Stimulated activated CD4-positive, alpha-beta T cell treated with anti-CD3 and anti-CD28 coated beads, Interleukin-1b, Interleukin-23, amount 100 ng/mL, for 48 hours (primary cell): ENCODE data around the gene GARRE1.
"Not testable (repeated sequence)": the region's sequence is repeated elsewhere in the genome, so short reads cannot be mapped to it uniquely, and the experiment has no call there.

Source experiments
- DNase-seq: peaks from one replicate; pipeline ENCODE4 v3.0.0-alpha.2; 2020

GARRE1 gene

DNA sequence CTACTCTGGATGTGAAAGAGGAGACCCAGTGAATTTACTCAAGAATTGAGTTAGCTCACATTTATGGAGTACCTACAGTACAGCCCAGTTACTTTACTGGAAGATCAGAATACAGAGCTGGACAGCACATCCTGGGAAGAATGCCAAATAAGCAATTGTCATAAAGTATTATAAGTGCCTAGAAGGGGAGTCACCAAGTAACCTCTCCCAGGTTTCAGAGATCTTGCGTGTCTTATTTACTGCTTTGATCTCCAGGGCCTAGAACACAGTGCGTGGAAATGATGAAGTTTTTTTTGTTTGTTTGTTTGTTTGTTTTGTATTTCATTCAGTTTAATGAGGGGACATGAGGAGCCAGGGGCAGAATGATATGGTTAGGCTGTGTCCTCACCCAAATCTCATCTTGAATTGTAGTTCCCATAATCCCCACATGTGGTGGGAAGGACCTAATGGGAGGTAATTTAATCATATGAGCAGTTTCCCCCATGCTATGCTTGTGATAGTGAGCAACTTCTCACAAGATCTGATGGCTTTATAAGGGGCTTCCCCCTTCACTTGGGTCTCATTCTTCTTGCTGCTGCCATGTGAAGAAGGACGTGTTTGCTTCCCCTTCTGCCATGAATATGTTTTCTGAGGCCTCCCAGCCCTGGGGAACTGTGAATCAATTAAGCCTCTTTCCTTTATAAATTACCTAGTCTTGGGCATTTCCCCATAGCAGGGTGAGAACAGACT lies 5.2 kb downstream of the GARRE1 start:
- no peak for DNase-seq

DNA sequence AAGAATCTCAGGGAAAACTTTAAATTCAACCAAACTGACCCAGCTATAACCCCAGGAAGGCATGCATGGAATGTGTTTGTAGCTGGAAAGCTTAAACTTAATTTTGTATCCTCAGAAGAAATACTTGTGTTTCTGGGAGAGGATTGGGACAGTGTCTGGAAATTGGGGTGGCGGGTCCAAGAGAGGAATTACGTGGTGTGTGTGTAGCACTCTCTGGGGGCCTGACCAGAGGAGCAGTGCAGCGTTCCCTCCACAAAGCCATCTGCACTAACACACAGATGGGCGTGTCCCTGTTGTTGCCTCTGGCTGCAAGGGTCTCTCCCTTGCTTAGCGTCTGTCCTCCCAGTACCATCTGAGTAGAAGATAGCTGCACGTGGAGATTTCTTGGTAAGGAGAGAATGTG lies 6.4 kb downstream of the GARRE1 start:
- DNase-seq, result no peak

DNA sequence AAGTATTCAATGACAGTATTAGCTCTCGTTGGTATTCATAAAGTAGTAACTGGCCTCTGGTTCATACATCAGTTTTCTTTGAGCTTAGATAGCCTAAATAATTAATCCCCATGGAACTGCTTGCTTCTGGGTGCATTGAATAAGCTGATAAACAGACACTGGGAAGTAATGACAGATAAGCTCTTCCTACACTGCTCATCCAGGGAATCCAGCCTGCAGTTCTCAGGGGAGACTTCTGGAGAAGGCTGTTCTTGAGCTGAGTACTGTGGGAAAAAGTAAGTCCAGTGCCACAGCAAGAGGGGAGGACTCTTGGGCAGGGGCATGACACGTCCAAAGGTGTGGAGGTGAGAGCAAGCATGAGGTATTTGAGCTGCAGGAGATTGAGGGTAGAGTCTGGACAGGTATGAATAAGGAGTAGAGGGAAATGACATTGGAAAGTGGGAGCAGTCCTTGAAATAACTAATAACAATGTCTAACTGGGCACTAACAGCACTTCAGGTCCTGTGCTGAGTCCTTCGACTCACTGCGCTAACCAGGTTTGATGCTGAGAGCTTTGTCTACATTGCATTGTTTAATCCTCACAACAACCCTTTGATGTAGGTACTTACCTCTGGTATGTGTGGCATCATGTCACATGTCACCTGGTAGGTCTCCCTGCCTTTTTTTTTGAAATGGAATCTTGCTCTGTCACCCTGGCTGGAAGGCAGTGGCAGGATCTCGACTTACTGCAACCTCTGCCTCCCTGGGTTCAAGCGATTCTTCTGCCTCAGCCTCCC lies 7.2 kb downstream of the GARRE1 start:
- DNase-seq, result no peak

DNA sequence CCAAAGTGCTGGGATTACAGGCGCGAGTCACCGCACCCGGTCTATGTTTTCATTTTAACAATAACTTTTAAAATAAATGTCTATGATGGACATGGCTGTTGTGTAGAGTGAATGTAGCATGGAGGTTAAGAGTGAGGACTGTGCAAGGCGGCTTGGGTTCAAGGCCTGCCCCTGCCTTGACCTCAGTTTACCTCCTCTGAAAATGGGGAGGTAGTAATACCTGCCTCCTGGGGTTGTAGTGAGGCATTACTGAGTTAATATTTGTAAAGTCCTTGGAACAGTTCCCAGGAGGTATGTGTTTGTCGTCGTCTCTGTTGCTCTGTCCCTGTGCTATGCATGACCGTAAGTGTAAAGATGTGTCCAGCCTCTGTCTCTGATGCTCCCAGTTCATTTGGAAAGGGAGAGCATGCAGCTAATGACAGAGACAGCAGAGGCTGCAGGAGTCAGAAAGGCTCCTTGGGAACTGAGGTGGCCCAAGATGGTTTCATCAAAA lies 9.4 kb downstream of the GARRE1 start:
- DNase-seq, result no peak

DNA sequence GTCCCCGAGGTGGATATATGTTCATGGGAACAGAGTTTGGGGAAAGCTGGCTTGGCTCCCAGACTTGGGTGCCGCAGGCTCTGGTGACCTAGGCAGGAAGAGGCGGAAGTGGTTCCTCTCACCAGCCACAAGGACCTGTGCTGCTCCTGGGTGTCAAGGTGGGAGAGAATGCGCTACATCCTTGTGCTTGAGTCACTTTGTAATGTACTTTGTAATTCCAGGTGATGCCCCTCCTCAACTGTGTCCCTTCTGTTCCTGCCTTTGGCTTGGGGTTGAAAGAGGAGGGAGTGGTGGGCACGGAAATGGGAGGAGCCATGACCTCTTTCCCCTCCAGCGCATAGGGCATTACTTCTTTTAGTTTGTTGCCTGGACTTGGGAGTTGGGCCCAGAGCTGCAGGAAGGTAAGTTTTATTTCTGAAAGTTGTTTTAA lies 10.9 kb downstream of the GARRE1 start:
- no peak for DNase-seq

DNA sequence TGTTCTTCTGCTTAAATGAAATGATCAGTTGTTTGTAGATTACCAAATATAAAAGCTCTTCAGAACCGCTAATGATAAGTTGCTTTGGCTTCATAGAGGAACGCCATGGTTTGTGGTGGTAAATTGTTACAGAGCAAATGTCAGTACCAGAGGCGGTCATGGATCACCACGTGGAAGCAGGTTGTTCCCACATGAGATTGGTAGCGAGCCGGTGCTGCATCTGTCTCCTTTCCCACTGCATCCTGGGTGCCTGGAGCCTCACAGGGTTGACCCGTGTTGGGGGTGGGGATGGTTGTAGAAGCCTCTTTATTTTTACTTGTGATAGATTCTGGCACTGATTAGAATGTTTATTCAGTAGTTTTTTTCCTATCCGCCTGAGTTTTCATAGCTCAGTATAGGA lies 14.7 kb downstream of the GARRE1 start:
- DNase-seq, result no peak

DNA sequence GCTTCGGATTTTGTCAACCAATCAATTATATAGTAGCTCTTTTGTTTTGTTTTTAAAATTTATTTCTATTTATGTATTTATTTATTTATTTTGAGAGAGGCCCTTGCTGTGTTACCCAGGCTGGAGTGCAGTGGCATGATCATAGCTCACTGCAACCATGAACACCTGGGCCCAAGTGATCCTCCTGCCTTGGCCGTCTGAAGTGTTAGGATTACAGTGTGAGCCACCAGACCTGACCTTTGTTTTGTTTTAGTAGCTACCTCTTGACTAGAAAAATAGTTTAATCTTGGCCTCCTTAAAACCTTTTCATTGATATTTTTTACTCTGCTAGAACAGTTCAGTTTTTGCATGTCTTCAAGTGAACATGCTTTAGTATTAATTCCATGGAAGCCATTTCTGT lies 15.1 kb downstream of the GARRE1 start:
- DNase-seq, result no peak

DNA sequence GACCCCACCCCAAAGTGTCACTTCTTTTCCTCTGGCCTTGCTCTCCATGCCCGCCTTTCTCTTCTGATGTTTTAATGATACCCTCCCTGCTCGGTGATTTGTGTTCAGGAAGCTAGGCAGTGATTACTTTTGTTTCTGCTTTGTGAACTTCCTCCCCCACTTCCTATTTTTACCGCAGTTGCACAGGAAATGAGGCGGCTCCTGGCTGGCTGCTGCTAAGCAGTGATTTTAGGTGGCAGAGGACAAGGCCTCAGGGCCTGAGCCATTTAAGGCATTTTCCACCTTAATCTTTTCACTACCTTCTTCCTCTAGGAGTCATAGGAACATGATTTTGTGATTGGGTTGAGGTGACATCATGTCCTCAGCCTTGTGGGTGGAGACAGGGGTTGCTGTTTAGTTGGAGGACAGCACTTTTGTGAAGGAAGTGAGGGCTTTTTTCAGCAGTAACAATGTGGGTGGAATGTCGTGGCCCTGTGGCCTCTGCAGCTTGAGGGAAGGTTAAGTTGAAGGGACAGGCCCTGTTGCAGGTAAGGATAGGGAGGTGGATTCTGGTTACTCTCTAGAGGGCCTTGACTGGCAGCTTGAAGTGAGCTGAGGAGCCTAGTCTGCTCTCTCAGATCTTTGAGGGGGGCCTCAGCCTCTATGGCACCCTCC lies 15.7 kb downstream of the GARRE1 start:
- DNase-seq, result peak; percentile 79

DNA sequence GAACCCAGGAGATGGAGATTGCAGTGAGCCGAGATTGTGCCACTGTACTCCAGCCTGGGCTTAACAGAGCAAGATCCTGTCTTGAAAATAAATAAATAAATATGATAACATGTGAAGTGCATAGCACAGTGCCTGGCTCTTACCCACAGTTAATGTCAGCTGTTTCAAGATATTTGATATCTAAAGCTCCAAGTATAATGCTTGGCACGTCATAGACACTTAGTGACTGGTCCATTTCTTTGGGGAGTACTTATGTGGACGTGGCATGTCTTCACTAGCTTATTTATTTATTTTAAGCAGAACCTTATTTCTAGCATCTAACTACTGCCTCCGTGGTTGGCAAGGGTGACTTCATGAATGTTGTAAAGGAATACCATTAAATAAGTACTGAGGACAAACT lies 18.8 kb downstream of the GARRE1 start:
- no peak for DNase-seq

DNA sequence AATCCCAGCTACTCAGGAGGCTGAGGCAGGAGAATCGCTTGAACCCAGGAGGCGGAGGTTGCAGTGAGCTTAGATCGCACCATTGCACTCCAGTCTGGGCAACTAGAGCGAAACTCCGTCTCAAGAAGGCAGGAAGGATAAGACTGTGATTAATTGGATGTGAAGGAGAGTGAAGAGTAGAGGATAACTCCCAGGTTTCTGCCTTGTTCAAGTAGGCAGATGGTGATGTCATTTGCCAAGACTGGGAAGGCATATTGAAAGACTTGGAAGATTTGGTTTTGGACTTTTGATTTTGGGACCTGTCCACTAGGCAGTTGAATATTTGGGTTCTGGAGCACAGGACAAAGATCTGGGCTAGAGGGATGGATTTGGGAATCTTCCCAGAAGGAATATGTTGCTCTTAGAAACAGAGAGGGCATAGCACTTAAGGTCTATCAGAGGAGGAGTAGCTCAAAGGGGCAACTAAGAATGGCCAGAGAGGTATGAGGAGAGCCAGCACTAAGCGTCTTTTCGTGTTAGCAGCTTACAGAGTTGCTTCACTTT lies 20.0 kb downstream of the GARRE1 start:
- no peak for DNase-seq

DNA sequence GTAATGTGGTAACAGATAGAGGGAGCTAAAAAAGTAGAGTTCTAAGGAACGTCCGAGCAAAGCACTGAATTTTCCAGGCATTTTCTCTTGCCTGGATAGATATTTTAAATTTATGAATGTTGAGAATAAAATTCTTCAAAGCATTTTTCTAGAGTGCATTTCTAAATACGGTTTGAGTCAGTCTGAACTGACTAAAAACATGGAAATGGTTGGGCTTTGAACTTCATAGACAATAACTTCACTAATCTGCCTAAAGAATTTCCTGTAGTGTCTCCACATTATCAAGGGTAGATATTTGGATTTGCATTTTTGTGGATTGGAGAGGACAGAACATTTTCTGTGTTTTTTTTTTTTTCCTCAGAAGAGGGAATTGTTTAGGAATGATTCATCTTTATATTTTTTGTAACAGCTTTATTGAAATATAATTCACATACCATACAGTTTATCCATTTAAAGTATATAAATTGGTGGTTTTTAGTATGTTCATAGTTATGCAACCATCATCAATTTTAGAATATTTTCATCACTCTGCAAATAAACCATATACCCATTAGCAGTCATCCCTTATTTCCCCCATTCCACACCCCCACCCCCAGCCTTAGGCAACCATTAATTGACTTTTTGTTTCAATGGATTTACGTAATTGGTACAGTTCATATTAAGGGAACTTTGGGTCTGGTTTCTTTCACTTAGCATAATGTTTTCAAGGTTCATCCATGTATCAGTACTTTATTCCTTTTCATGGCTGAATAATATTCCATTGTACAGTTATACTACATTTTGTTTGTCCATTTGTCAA lies 20.7 kb downstream of the GARRE1 start:
- no peak for DNase-seq

DNA sequence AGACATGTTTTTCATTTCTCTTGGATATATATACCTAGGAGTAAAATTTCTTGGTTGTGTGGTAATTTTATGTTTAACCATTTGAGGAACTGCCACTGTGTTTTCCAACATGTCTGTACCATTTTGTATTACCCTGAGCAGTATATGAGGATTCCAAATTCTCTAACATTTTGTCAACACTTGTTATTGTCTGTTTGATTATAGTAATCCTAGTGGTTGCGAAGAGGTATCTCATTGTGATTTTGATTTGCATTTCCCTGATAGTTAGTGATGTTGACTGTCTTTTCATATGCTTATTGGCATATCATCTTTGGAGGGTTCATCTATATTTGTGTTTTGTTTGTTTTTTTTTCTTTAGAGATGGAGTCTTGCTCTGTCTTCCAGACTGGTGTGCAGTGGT lies 21.4 kb downstream of the GARRE1 start:
- no peak for DNase-seq

DNA sequence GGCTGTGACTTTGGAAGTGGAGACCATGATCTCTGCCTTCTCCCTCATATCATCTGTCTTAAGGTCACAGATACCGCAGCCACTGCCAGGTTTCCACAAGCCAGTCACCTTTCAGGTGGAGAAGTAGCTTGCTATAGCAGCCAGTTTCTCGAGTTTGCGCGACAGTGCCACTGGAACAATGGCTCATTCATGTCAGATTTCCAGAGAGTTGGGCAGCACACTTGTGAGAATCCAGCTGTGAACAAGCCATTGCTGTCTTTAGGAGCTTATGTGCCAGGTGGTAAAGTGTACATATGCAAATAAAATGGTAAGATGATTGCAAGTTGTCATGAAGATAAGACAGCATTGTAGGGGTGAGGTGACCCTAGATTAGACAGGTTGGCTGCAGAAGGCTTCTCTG lies 22.3 kb downstream of the GARRE1 start:
- DNase-seq, result no peak

DNA sequence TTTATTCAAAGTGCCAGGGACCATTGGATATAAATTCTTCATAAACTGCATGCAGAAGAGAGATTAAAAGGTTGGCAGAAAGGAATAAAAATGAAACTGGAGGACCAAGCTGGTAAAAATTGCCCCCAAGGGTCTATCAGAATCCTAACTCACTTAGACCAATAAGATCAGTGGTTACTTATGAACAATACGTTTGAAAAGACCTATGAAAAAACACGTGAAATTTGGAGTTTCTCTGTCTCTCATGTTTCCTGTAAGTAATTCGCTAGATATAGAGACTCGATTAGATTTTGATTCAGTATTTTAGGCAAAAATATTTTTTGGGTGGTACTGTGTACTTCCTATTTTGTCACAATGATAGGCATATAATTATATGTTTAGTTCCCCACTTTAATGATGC lies 22.9 kb downstream of the GARRE1 start:
- no peak for DNase-seq

DNA sequence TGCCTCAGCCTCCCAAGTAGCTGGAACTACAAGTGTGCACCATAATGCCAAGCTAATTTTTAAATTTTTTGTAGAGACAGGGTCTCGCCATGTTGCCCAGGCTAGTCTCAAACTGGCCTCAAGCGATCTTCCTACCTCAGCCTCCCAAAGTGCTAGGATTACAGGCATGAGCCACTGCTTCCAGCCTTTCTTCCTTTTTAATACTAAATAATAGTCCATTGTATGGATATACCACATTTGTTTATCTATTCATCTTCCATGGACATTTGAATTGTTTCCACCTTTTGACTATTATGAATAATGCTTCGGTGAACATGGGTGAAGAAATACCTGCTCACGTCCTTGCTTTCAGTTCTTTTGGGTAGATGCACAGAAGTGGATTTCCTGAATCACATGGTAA lies 24.4 kb downstream of the GARRE1 start:
- DNase-seq, result no peak

DNA sequence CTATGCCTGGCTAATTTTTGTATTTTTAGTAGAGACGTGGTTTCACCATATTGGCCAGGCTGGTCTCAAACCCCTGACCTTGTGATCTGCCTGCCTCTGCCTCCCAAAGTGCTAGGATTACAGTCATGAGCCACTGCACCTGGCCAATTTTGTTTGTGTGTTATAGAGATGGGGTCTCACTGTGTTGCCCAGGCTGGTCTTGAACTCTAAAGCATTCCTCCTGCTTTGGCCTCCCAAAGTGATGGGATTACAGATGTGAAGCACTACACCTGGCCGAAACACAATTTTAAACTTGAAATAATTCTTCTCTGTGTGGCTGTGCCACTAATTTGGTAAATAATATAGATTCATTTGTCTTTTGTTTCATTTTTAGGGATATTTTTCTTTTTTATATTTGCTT lies 27.1 kb downstream of the GARRE1 start:
- DNase-seq, result not testable (repeated sequence)

DNA sequence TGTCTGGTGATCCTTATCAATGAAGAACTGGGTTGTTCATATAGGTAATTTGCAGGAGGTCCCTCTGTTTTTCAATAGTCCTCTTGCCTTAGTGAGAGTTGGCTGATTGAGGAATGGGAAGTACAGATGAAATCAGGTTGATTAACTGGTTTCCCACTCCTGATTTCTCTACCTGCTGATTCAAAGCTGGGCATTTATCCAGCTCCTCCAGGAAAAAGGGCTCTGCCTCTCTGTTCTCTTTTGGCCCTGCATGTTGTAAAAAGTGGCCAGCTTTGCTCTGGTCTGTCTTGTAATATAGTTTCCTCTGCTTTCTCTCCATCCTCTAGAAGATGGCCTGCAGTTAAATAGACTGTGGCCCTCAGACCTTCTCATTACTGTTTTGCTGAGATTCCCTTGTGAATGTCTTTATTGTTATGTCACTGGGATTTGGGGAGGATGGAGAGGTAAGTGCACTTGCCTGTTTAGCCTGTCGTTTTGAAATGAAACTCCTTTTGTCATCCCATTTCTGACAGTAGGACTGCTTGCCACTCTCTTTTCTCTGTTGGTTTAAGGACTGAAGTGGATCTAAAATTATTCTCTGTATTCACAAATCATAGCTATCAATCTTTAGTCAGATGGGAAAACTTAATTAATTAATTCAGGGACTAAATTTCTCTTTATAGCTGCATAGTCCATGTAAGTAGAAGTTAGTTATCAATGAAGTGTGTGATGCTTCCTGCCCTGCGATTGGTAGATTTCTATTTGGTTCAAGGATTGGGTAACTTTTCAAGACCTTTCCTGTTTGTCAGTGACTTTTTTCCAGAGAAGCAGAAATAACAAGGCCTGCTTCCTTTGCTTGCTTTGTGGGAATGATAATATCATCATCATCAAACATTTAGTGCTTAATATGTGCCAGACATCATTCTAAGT lies 28.5 kb downstream of the GARRE1 start:
- no peak for DNase-seq

DNA sequence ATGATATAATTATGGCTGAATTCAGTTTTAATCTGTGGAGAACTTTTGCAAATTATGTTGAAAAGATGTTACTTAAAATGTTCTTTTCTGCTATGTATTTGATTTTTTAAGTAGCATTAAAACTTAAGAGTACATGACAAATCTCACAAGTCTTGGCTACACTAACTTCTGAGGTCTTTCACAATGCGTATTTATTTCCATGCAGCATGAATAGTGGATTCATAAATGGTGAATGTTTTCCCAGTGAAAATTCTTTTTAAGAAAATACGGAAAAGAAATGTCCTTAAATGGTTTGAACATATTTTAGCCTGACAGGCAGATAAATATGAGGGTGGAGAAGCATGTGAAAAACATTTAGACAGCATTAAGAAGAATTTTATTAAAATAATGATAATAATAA lies 30.2 kb downstream of the GARRE1 start:
- DNase-seq, result no peak

DNA sequence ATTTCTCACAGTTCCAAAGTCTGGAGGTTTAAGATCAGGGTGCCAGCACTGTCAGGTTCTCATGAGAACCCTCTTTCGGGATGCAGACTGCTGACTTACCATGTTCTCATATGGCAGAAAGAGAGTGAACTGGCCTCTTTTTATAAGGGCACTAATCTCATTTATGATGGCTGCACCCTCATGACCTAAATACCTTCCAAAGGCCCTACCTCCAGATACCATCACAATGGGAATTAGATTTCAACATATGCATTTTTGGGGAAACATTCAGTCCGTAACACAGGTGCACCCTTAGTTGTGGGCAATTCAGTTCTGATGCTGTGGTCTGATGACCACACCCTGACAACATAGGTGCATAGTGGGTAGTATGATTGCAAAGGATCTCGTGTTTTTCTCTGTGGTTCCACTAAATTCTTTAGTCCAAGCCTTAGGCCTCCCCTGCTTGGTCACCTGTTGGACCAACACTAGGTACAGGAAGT lies 33.3 kb downstream of the GARRE1 start:
- no peak for DNase-seq

DNA sequence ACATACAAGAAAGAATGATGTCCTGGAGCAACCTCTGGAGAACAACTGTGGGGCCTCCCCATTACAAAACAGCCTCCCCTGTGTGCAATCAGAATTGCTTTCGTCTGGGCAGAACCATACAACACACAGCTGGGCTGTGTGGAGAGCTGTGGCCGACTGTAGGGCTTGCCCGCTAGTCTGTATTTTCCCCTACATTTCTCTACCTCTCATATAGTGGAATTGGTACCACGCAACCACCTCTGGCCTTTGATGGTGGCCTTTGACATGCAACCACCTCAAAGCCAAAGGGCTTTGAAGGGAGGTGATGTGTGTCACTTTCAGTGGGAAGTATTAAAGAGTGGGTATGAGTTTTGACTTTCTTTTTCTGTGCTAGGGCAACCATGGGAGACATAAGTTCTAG lies 34.0 kb downstream of the GARRE1 start:
- peak; percentile 19 for DNase-seq

DNA sequence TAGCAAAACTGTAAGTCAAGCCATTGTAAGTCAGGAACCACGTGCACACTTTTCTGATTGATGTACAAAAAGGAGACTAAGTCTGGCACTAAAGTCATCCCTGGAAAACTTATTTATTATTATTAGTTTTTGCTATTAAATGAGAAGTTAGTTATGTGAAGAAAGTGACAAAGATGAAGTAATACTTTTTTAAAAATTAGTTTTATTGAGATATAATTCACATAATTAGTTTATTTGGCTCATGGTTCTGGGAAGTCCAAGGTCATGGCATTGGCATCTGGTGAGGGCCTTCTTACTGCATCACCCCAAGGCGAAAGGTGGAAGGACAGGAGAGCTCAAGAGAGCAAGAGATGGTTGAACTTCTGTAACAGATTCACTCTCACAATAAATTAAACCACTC lies 36.9 kb downstream of the GARRE1 start:
- DNase-seq, result no peak

DNA sequence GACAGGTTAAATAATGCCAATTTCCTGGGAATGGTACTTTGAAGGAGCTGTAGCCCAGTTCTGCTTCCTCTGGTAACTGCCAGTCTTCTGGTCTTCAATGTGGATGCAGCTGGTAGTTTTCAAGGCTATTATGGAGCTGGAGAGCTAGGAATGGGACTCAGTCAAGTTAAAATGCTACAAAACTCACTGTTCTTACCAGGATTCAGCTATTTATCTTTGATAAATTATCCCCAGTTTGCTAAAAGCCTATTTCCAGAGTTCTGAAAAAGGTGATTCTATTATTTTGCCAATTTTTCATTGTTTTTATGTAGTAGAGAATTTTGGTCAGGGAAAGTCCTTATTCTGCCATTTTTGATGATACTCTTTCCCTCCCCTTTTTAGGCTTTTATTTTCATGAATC lies 40.7 kb downstream of the GARRE1 start:
- DNase-seq, result no peak
